HG03378 (cell line): ENCODE results near the gene CHKA.

ENCODE experiments used
- ATAC-seq: cut with Tn5 transposase; IDR thresholded peaks from one replicate; pipeline ENCODE4 v1.9.1; 2021; ENCODE audit warnings: mild to moderate bottlenecking, moderate library complexity; ENCODE audit not compliant: unreplicated experiment

The CHKA gene

GRCh38 chr11:68048681-68049508, 72.3 kb downstream of the CHKA start:
- ATAC-seq, result no peak

- ATAC-seq, result no peak
Measured at GRCh38 chr11:68047437-68048290, 73.5 kb downstream of the CHKA start.

- ATAC-seq, result no peak
Measured at GRCh38 chr11:68044898-68045351, 76.3 kb downstream of the CHKA start.

GRCh38 chr11:68044145-68044813, 76.9 kb downstream of the CHKA start:
- ATAC-seq, result no peak

GRCh38 chr11:68043349-68044144, 77.6 kb downstream of the CHKA start:
- no peak for ATAC-seq

- ATAC-seq, result no peak
Measured at GRCh38 chr11:68043029-68043348, 78.2 kb downstream of the CHKA start.

GRCh38 chr11:68042219-68043028, 78.8 kb downstream of the CHKA start:
- ATAC-seq, result no peak

GRCh38 chr11:68041617-68042218, 79.5 kb downstream of the CHKA start:
- no peak for ATAC-seq

- ATAC-seq, result no peak
Measured at GRCh38 chr11:68040957-68041591, 80.1 kb downstream of the CHKA start.

GRCh38 chr11:68040101-68040956, 80.9 kb downstream of the CHKA start:
- ATAC-seq, result peak; percentile 42

- peak; percentile 14 for ATAC-seq
Measured at GRCh38 chr11:68039526-68040086, 81.6 kb downstream of the CHKA start.

- no peak for ATAC-seq
Measured at GRCh38 chr11:68038718-68039525, 82.3 kb downstream of the CHKA start, which contains the start of gene TCIRG1. Gene TCIRG1, plus strand, starts transcription at chr11:68039025. Its CDS starts 2,247 bp downstream, at chr11:68041272.

- ATAC-seq, result no peak
Measured at GRCh38 chr11:68038226-68038717, 82.9 kb downstream of the CHKA start.

- no peak for ATAC-seq
Measured at GRCh38 chr11:68037411-68038225, 83.6 kb downstream of the CHKA start.

GRCh38 chr11:68036717-68037239, 84.4 kb downstream of the CHKA start:
- ATAC-seq, result no peak
